ENCODE data around the gene RAB35. TPM values are rescaled to one million over a fixed set of nuclear protein-coding genes. Genes with fewer than 3 reads are reported as not detected.

RAB35 gene
- total and polyA plus RNA-seq, 9 of the 15 experiments (the other 6 are each of a cell fraction or from before 2014, with no cell fraction given) = 0.65 to 76.3 (median 38.9) TPM

GRCh38 chr12:120132054-120132836, 15.7 kb upstream of the RAB35 start (continued):
- TF ChIP-seq JUND (IDR thresholded peaks at IDR 0.05; ENCODE audit: borderline replicate concordance, low read depth, low read length) (no peak), JUND (tag; IDR thresholded peaks at IDR 0.05; ENCODE audit: borderline replicate concordance, low read depth, low read length) (no peak), BMI1 (IDR thresholded peaks at IDR 0.05; ENCODE audit: low read length) (no peak)

GRCh38 chr12:120131116-120131515, 14.6 kb upstream of the RAB35 start:
- H3K4me1 ChIP-seq (replicated peaks in 1 of 2; ENCODE audit: control insufficient read depth in 2 of 2, insufficient read depth in 2 of 2, low read length in 2 of 2) = no peaks in the 10 kb centered on the region
- 97% methylated on average over 14 of the region's 15 CpGs for WGBS (ENCODE audit: insufficient coverage, low coverage, missing lambda C conversion rate)
- H3K27me3 ChIP-seq (ENCODE audit: control insufficient read depth in 2 of 2, insufficient read depth in 2 of 2, low read length in 2 of 2) = no peaks in the 10 kb centered on the region
- FAIRE-seq (no peak), DNase-seq (ENCODE audit: extremely low read depth in 1 of 4, low spot score in 3 of 4) (no peak), ATAC-seq (no peak)
- CTCF ChIA-PET (ENCODE audit: low intra/inter-chr PET ratio) = no interaction called here
- intact Hi-C loops (cut with micrococcal nuclease) = no loop called here
- H2AFZ ChIP-seq (ENCODE audit: low read depth, low read length) = no peak overlapping the region
- in situ Hi-C loops (cut with MboI) = no loop called here
- peaks cover 95% of the 10 kb centered on the region for H3K36me3 ChIP-seq (ENCODE audit: control insufficient read depth, insufficient read depth, low read length)
- H3K9me3 ChIP-seq (replicated peaks; ENCODE audit: control insufficient read depth, insufficient read depth, low read depth, low read length) = no peaks in the 10 kb centered on the region
- H3K9me1 ChIP-seq (ENCODE audit: control insufficient read depth, insufficient read depth, low read length) = no peaks in the 10 kb centered on the region
- H3K27ac ChIP-seq (ENCODE audit: extremely low read depth, low read depth, low read length) = no peak overlapping the region
- no TSS peak for BruUV-seq (replicated peaks)
- POLR2A ChIA-PET = interaction anchor here (0.6 kb wide), 1 partner anchor 88 kb away, joined by 3 read pairs; no protein-coding TSS in a partner anchor
- H3K4me2 ChIP-seq (ENCODE audit: insufficient read depth, low read length) = no peak overlapping the region
- H4K20me1 ChIP-seq (replicated peaks; ENCODE audit: control insufficient read depth, insufficient read depth, low read length) = no peaks in the 10 kb centered on the region
- H3K9ac ChIP-seq (ENCODE audit: insufficient read depth in 1 of 2, low read depth in 2 of 2, low read length in 2 of 2) = no peak overlapping the region
- no peak overlapping the region for H3K4me3 ChIP-seq
- H3K79me2 ChIP-seq (ENCODE audit: control insufficient read depth, insufficient read depth, low read length) = no peaks in the 10 kb centered on the region
- TF ChIP-seq E2F1 (CRISPR knock-in tag; IDR thresholded peaks at IDR 0.05) (no peak), DPF2 (IDR thresholded peaks at IDR 0.05) (no peak), SAFB (IDR thresholded peaks at IDR 0.05; ENCODE audit: borderline replicate concordance, low read depth, low read length) (no peak), GTF2F1 (IDR thresholded peaks at IDR 0.05; ENCODE audit: low read depth, low read length) (no peak), ZNF398 (CRISPR knock-in tag; IDR thresholded peaks at IDR 0.05) (no peak), E2F8 (IDR thresholded peaks at IDR 0.05; ENCODE audit: low read depth, partially characterized antibody) (no peak), ZNF583 (CRISPR knock-in tag; IDR thresholded peaks at IDR 0.05) (no peak), FOXK1 (CRISPR knock-in tag; IDR thresholded peaks at IDR 0.05; ENCODE audit: borderline replicate concordance) (no peak), RBM22 (IDR thresholded peaks at IDR 0.05; ENCODE audit: low read depth, low read length, poor library complexity, severe bottlenecking) (no peak), TFAM (CRISPR knock-in tag; conservative IDR thresholded peaks at IDR 0.05) (no peak)
